Islet precursor cell (in vitro differentiated cells): ENCODE results near the gene SLC40A1.

Experiments used
- DNase-seq: peaks from one replicate; pipeline ENCODE4 v3.0.0-alpha.2; 2018

The SLC40A1 gene

GRCh38 chr2:189534854-189535832 lies 45.4 kb downstream of the SLC40A1 start:
- no peak for DNase-seq

GRCh38 chr2:189533288-189534035 lies 47.1 kb downstream of the SLC40A1 start:
- no peak for DNase-seq

GRCh38 chr2:189530965-189531637 lies 49.5 kb downstream of the SLC40A1 start:
- no peak for DNase-seq

- no peak for DNase-seq
These were observed 52.0 kb downstream of the SLC40A1 start for GRCh38 chr2:189528617-189529016.

- no peak for DNase-seq
These were observed 52.6 kb downstream of the SLC40A1 start for GRCh38 chr2:189527812-189528592.

GRCh38 chr2:189527041-189527750 lies 53.4 kb downstream of the SLC40A1 start:
- no peak for DNase-seq

- no peak for DNase-seq
These were observed 54.3 kb downstream of the SLC40A1 start for GRCh38 chr2:189526241-189526640.

GRCh38 chr2:189524746-189525145 lies 55.8 kb downstream of the SLC40A1 start:
- DNase-seq, result no peak

GRCh38 chr2:189522435-189523151 lies 58.0 kb downstream of the SLC40A1 start:
- no peak for DNase-seq

- DNase-seq, result no peak
These were observed 58.7 kb downstream of the SLC40A1 start for GRCh38 chr2:189521699-189522434.

GRCh38 chr2:189519631-189520387 lies 60.8 kb downstream of the SLC40A1 start:
- no peak for DNase-seq

GRCh38 chr2:189517847-189518535 lies 62.6 kb downstream of the SLC40A1 start:
- DNase-seq, result no peak

- no peak for DNase-seq
These were observed 64.0 kb downstream of the SLC40A1 start for GRCh38 chr2:189516546-189516945.

- DNase-seq, result no peak
These were observed 65.3 kb downstream of the SLC40A1 start for GRCh38 chr2:189515264-189515663.

GRCh38 chr2:189514104-189514503 lies 66.5 kb downstream of the SLC40A1 start:
- no peak for DNase-seq

GRCh38 chr2:189512879-189513278 lies 67.7 kb downstream of the SLC40A1 start:
- no peak for DNase-seq

GRCh38 chr2:189511960-189512319 lies 68.6 kb downstream of the SLC40A1 start:
- DNase-seq, result no peak

GRCh38 chr2:189511210-189511959 lies 69.2 kb downstream of the SLC40A1 start:
- no peak for DNase-seq
